ENCODE data around the gene RPS24. TPM values are rescaled to one million over a fixed set of nuclear protein-coding genes. Genes with fewer than 3 reads are reported as not detected.

RPS24 gene
- total RNA-seq, 1 experiment from 2014 or later, result 2,723 TPM

DNA sequence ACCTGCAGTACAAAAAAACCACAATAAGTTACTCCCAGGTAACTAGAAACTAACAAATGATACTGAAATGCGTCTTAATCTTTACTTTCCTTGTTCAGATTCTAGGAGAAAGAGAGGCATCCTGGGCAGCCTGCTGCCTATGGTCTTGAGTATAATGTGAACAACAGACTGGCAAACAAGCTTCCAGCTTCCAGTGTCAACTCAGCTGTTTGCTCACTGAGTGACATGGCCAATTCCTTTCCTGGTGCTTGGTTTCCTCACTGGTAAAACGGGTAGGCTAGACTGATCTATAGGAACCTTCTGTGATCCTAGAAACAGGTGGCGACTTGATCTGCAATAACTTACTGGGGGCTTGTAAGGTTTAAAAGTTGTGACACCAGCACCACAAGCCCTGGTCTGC is 14.4 kb upstream of the RPS24 start:
- DNase-seq (ENCODE audit: low read depth), result no peak
- in situ Hi-C loops (cut with HindIII; ENCODE audit: low pct_unique_long_range_greater_than_20kb, low sequenced_read_pairs), result loop anchor here (10.0 kb wide), 1 partner anchor 74 kb away; no protein-coding TSS in a partner anchor

DNA sequence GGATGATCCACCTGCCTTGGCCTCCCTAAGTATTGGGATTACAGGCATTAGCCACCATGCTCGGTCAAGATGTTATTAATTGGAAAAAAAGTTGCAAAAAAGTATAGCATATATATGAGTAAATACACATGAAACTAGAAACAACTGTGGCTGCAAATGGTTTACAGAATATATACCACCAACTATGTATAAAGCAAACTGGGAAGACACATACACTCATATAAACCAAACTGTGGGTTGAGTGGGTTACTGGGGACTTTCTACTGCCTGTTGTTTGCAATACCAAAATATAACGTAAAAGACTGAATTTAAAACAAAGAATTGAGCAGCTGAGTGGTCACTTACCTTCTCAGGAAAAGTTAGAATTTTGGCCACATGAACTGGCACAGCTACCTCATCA is 12.5 kb upstream of the RPS24 start:
- DNase-seq (ENCODE audit: low read depth), result no peak
- in situ Hi-C loops (cut with HindIII; ENCODE audit: low pct_unique_long_range_greater_than_20kb, low sequenced_read_pairs), result no loop called here

DNA sequence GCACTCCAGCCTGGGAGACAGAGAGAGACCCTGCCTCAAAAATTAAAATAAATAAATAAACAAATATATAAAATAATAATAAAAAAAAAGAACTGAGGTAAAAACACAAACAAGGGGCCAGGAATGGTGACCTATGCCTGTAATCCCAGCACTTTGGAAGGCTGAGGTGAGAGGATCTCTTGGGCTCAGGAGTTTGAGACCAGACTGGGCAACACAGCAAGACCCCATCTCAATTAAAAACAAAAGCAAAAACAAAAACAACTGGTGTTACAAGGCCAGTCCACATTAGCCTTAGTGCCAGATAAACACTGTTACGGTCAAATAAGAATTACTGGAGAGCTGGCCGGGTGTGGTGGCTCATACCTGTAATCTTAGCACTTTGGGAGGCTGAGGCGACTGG is 9.9 kb upstream of the RPS24 start:
- in situ Hi-C loops (cut with HindIII; ENCODE audit: low pct_unique_long_range_greater_than_20kb, low sequenced_read_pairs), result no loop called here
- no peak for DNase-seq (ENCODE audit: low read depth)

DNA sequence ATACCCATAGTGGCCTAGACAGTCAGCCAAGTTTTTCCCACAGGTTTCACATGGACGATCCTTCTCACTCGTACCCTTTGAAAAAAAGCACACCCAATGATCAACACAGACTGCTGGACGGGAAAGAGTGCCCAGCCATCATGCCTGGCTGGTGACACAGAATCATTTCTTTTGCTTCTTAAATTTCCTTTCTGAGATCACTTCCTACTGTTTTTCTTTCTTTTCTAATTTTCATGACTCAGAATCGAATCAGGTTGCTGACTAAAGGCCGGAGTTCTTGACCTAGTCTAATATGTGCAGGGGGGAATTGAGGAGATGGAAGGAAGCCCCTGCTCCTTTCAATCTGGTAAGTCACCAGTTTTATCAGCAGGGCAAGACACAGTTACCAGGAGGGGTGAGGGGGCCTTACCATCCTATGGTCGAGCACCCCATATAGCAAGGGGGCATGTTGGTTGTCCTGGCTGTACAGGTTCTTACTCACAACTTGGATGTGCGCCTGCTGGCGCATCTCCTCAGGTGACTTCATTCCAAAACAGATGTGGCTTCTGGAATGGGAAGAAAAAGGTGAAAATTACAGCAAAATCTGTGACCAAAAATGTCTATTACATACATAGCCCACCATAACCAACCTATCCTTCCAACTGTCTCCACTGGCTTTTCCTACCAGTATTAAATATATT is 7.8 kb upstream of the RPS24 start:
- in situ Hi-C loops (cut with HindIII; ENCODE audit: low pct_unique_long_range_greater_than_20kb, low sequenced_read_pairs), result no loop called here
- DNase-seq (ENCODE audit: low read depth), result peak; percentile 73

GRCh38 chr10:78028438-78029268 is 5.0 kb upstream of the RPS24 start:
- DNase-seq (ENCODE audit: low read depth), result no peak
- in situ Hi-C loops (cut with HindIII; ENCODE audit: low pct_unique_long_range_greater_than_20kb, low sequenced_read_pairs), result no loop called here

GRCh38 chr10:78029269-78030226 is 4.1 kb upstream of the RPS24 start, which contains the start of gene POLR3A:
TSS of gene POLR3A (minus strand) at chr10:78029515. CDS start at chr10:78029407, 108 bp downstream.
- DNase-seq (ENCODE audit: low read depth), result peak; percentile 97
- in situ Hi-C loops (cut with HindIII; ENCODE audit: low pct_unique_long_range_greater_than_20kb, low sequenced_read_pairs), result no loop called here

GRCh38 chr10:78033387-78033636 is 351 bp upstream of the RPS24 start:
- no peak for DNase-seq (ENCODE audit: low read depth)
- in situ Hi-C loops (cut with HindIII; ENCODE audit: low pct_unique_long_range_greater_than_20kb, low sequenced_read_pairs), result no loop called here

DNA sequence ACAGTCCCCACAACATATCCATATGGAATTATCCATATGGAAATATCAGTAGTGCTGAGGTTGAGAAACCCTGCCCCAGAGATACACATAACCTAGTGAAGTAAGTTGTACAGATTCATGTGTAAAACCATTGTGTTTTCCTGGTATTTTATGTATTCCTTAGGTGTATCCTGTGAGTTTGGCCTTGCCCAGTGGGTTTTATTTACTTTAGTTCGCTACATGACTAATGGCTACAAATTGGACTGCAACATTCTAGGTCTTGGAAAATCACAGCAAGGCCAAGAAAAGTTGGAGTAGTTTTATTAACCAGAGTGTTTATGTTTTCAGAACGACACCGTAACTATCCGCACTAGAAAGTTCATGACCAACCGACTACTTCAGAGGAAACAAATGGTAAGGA is 1.4 kb downstream of the RPS24 start:
- in situ Hi-C loops (cut with HindIII; ENCODE audit: low pct_unique_long_range_greater_than_20kb, low sequenced_read_pairs), result no loop called here
- no peak for DNase-seq (ENCODE audit: low read depth)

- no peak for DNase-seq (ENCODE audit: low read depth)
- in situ Hi-C loops (cut with HindIII; ENCODE audit: low pct_unique_long_range_greater_than_20kb, low sequenced_read_pairs), result no loop called here
These were observed 1.8 kb downstream of the RPS24 start for GRCh38 chr10:78035437-78035836.

DNA sequence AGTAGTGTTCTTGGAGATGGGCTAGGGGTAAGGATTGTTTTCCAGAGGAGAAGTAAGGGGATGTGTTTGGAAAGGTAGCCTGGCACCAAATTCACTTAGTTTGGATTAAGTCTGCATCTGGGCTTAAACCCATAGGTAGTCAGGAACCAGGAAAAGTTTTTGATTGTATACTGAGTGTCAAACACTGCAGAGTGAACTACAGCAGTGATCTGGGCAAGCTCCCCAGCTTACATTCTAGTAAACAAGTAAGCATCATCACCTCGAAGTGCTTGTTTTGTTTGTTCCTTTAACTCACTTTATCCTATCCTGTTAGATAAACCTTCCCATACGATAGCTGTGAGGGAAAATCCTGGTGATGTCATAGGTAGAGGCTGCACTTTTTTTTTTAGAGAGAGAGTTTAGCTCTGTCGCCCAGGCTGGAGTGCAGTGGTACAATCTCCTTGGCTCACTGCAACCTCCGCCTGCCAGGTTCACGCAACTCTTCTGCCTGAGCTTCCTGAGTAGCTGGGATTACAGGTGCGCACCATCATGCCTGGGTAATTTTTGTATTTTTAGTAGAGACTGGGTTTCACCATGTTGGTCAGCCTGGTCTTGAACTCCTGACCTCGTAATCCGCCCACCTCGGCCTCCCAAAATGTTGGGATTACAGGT is 2.4 kb downstream of the RPS24 start:
- in situ Hi-C loops (cut with HindIII; ENCODE audit: low pct_unique_long_range_greater_than_20kb, low sequenced_read_pairs), result no loop called here
- DNase-seq (ENCODE audit: low read depth), result no peak

- no peak for DNase-seq (ENCODE audit: low read depth)
- in situ Hi-C loops (cut with HindIII; ENCODE audit: low pct_unique_long_range_greater_than_20kb, low sequenced_read_pairs), result no loop called here
These were observed 4.4 kb downstream of the RPS24 start for GRCh38 chr10:78038105-78038504.

- in situ Hi-C loops (cut with HindIII; ENCODE audit: low pct_unique_long_range_greater_than_20kb, low sequenced_read_pairs), result no loop called here
- no peak for DNase-seq (ENCODE audit: low read depth)
These were observed 5.3 kb downstream of the RPS24 start for GRCh38 chr10:78038791-78039547.

GRCh38 chr10:78039743-78040142 is 6.1 kb downstream of the RPS24 start:
- in situ Hi-C loops (cut with HindIII; ENCODE audit: low pct_unique_long_range_greater_than_20kb, low sequenced_read_pairs), result no loop called here

GRCh38 chr10:78041170-78042057 is 7.8 kb downstream of the RPS24 start:
- DNase-seq (ENCODE audit: low read depth), result no peak
- in situ Hi-C loops (cut with HindIII; ENCODE audit: low pct_unique_long_range_greater_than_20kb, low sequenced_read_pairs), result no loop called here

More at GRCh38 chr10:78039743-78040142, 6.1 kb downstream of the RPS24 start:
- DNase-seq (ENCODE audit: low read depth), result no peak

DNA sequence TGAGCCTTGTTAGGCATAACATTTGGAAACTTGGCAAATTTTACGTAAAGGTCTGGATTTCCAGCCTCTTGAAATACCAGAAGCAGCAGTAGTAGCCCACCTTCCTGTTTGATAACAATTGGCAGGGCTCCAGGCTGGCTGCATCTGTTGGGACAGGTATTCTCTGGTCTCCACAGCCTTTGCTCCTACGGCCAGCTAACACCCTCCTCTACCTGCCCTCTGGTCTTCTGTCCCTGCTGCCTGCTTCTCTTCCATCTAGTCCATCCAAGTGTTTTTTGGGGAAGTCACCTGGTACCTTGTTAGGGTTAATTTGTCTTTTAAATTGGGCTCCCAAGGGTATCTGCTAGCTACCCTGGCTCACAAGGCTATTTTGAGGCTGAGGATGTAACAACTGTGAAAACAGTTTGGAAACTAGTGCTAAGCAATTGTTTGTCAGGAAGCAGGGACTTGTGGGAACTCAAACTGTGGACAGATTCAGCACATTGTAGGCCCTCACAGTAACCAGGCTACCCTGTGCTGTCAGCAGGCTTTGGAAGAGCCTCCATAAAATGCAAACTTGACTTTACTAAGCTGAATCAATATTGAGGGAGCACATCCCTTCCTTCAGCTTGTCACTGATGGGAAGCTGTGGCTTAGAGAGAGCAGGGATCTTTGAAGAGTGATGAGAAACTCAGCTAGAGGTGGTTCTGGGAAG is 8.5 kb downstream of the RPS24 start:
- no peak for DNase-seq (ENCODE audit: low read depth)

GRCh38 chr10:78042752-78043104 is 9.1 kb downstream of the RPS24 start:
- in situ Hi-C loops (cut with HindIII; ENCODE audit: low pct_unique_long_range_greater_than_20kb, low sequenced_read_pairs), result no loop called here

More for the DNA sequence above, 8.5 kb downstream of the RPS24 start:
- in situ Hi-C loops (cut with HindIII; ENCODE audit: low pct_unique_long_range_greater_than_20kb, low sequenced_read_pairs), result no loop called here

More at GRCh38 chr10:78042752-78043104, 9.1 kb downstream of the RPS24 start:
- no peak for DNase-seq (ENCODE audit: low read depth)

All from Caki2 (cell line).